SK-N-SH (cell line): ENCODE data around the gene KDELR1. TPM values are rescaled to one million over a fixed set of nuclear protein-coding genes. Genes with fewer than 3 reads are reported as not detected.
A peak's percentile ranks its signal among the peaks of the same experiment; 100 is the strongest.

Experiments
- CTCF ChIA-PET: fragments of 300-600, 350-600 bp; formaldehyde crosslinking; extraction: SDS; loops from one replicate; lab custom pipeline; 2021; lab: Yijun Ruan, JAX
- POLR2A ChIA-PET: fragments of 350-600 bp; sonication (Branson Sonifier 250); formaldehyde crosslinking; extraction: SDS; loops from one replicate; lab custom pipeline; 2020; ENCODE audit warnings: antibody characterized with exemption, inconsistent platforms; lab: Yijun Ruan, JAX
- DNase-seq: peaks from one replicate; pipeline ENCODE4 v3.0.0; 2012
- H2AFZ ChIP-seq: fragments of 200-600 bp; sonication (generic); 2 replicates; pipeline ENCODE4 v1.8.1; 2016; ENCODE audit warnings: antibody characterized with exemption, mild to moderate bottlenecking, low read depth
- H3F3A ChIP-seq: fragments of 200-600 bp; sonication (generic); replicated peaks from 2 replicates; pipeline ENCODE3; 2016; ENCODE audit warnings: antibody characterized with exemption, mild to moderate bottlenecking; ENCODE audit not compliant: insufficient read depth
- H3K27ac ChIP-seq, 2 experiments: fragments of 200-500 bp in 1 of 2; fragments of 200-600 bp in 1 of 2; sonication (Bioruptor generic) in 1 of 2; sonication (generic), shearing (Covaris generic) in 1 of 2; 2 replicates each; pipeline versions ENCODE4 v1.5.1 to v1.6.1; 2014 to 2016; ENCODE audit warnings: low read depth in 2 of 2, inconsistent platforms in 1 of 2, low read length in 1 of 2, mild to moderate bottlenecking in 1 of 2, mixed read lengths in 1 of 2
- H3K27me3 ChIP-seq: fragments of 200-600 bp; sonication (generic), shearing (Covaris generic); 2 replicates; pipeline ENCODE4 v1.6.1; 2016; ENCODE audit warnings: mixed run types; ENCODE audit not compliant: insufficient read depth
- H3K36me3 ChIP-seq, 2 experiments: fragments of 200-500 bp in 1 of 2; fragments of 200-600 bp in 1 of 2; sonication (Bioruptor generic) in 1 of 2; sonication (generic) in 1 of 2; replicated peaks in 1 of 2; 2 replicates each; pipeline versions ENCODE3 to v1.5.1; 2014 to 2016; ENCODE audit warnings: low read length in 1 of 2, mild to moderate bottlenecking in 1 of 2; ENCODE audit not compliant: insufficient read depth in 2 of 2, control insufficient read depth in 1 of 2
- H3K4me1 ChIP-seq, 2 experiments: fragments of 200-500 bp in 1 of 2; fragments of 200-600 bp in 1 of 2; sonication (Bioruptor generic) in 1 of 2; sonication (generic), shearing (Covaris generic) in 1 of 2; 2 replicates each; pipeline versions ENCODE4 v1.5.1 to v1.6.1; 2014 to 2016; ENCODE audit warnings: low read depth in 1 of 2, low read length in 1 of 2, mixed run types in 1 of 2; ENCODE audit not compliant: insufficient read depth in 2 of 2, control insufficient read depth in 1 of 2
- H3K4me2 ChIP-seq: fragments of 200-600 bp; sonication (generic), shearing (Covaris generic); 2 replicates; pipeline ENCODE4 v1.6.1; 2017; ENCODE audit warnings: mixed run types
- H3K4me3 ChIP-seq, 2 experiments: fragments of 200-500 bp in 1 of 2; fragments of 200-600 bp in 1 of 2; sonication (Bioruptor generic) in 1 of 2; sonication (generic), shearing (Covaris generic) in 1 of 2; 2 replicates each; pipeline versions ENCODE4 v1.5.1 to v1.8.1; 2014 to 2016; ENCODE audit warnings: low read depth in 2 of 2, inconsistent platforms in 1 of 2, low read length in 1 of 2, mild to moderate bottlenecking in 1 of 2, mixed read lengths in 1 of 2, moderate library complexity in 1 of 2
- H3K79me2 ChIP-seq: fragments of 200-600 bp; sonication (generic); 2 replicates; pipeline ENCODE4 v1.8.1; 2017; ENCODE audit warnings: mild to moderate bottlenecking; ENCODE audit not compliant: insufficient read depth
- H3K9ac ChIP-seq: fragments of 200-600 bp; sonication (generic); 2 replicates; pipeline ENCODE4 v1.6.1; 2017; ENCODE audit warnings: mixed run types
- H3K9me2 ChIP-seq: fragments of 200-600 bp; sonication (generic); 2 replicates; pipeline ENCODE4 v1.6.1; 2017; ENCODE audit warnings: mixed run types
- H3K9me3 ChIP-seq: fragments of 200-600 bp; sonication (generic); 2 replicates; pipeline ENCODE4 v1.6.1; 2017; ENCODE audit warnings: mixed run types, mild to moderate bottlenecking, moderate library complexity
- H4K20me1 ChIP-seq: fragments of 200-600 bp; sonication (generic); 2 replicates; pipeline ENCODE4 v1.6.1; 2017; ENCODE audit warnings: mild to moderate bottlenecking, mixed run types; ENCODE audit not compliant: insufficient read depth
- EP300 ChIP-seq, 2 experiments: IDR thresholded peaks; 2 replicates each; pipeline versions ENCODE4 v1.4.0 to v1.6.1; 2012; ENCODE audit warnings: borderline replicate concordance in 1 of 2, low read depth in 1 of 2, low read length in 1 of 2
- GATA2 ChIP-seq: sonication (generic); formaldehyde crosslinking; IDR thresholded peaks from 2 replicates; pipeline ENCODE4 v1.5.0; 2020; ENCODE audit warnings: mild to moderate bottlenecking, missing genetic modification reagents
- JUND ChIP-seq: IDR thresholded peaks from 2 replicates; pipeline ENCODE4 v1.4.0; 2012
- MEF2A ChIP-seq: IDR thresholded peaks from 2 replicates; pipeline ENCODE4 v1.4.0; 2012; ENCODE audit warnings: low read depth, borderline replicate concordance
- MXI1 ChIP-seq: IDR thresholded peaks from 2 replicates; pipeline ENCODE4 v1.6.1; 2012; ENCODE audit warnings: mild to moderate bottlenecking, low read depth, low read length, improper control_type of control experiment
- NFIC ChIP-seq: IDR thresholded peaks from 2 replicates; pipeline ENCODE4 v1.4.0; 2012; ENCODE audit warnings: borderline replicate concordance
- NRF1 ChIP-seq: IDR thresholded peaks from 2 replicates; pipeline ENCODE4 v1.6.1; 2012; ENCODE audit warnings: low read depth, mild to moderate bottlenecking, low read length
- POLR2AphosphoS5 ChIP-seq: IDR thresholded peaks from 2 replicates; pipeline ENCODE4 v1.6.1; 2012; ENCODE audit warnings: low read depth, low read length
- RAD21 ChIP-seq: IDR thresholded peaks from 2 replicates; pipeline ENCODE4 v1.6.1; 2012; ENCODE audit warnings: mild to moderate bottlenecking, low read length
- SMC3 ChIP-seq: IDR thresholded peaks from 2 replicates; pipeline ENCODE4 v1.6.1; 2012; ENCODE audit warnings: low read depth, low read length, improper control_type of control experiment
- TAF1 ChIP-seq: IDR thresholded peaks from 2 replicates; pipeline ENCODE4 v1.6.1; 2012; ENCODE audit warnings: low read depth, mild to moderate bottlenecking, low read length, moderate library complexity, borderline replicate concordance
- TEAD4 ChIP-seq: IDR thresholded peaks from 2 replicates; pipeline ENCODE4 v1.4.0; 2012; ENCODE audit warnings: mild to moderate bottlenecking, borderline replicate concordance; ENCODE audit not compliant: insufficient read depth
- WGBS: methylation state at CpG from one replicate; pipeline ENCODE4 v1.1.6; 2017; ENCODE audit warnings: low lambda C conversion rate; 5-methylcytosine and 5-hydroxymethylcytosine counted together
- polyA plus RNA-seq, 3 experiments: library from polyadenylated mRNA; depleted of rRNA; stranded (reverse); fragments of >200 nt; gene quantifications; 2 replicates each; pipeline ENCODE4 v1.2.3, GENCODE V29; 2012
- TF ChIP-seq, protein P1 (sequence below): IDR thresholded peaks from 2 replicates; pipeline ENCODE4 v1.4.0; 2012; ENCODE audit warnings: low read depth, borderline replicate concordance
- TF ChIP-seq, protein P2 (sequence below): fragments of 200-600 bp; sonication (generic); IDR thresholded peaks from 2 replicates; pipeline ENCODE4 v1.6.1; 2017; ENCODE audit warnings: antibody characterized with exemption, mild to moderate bottlenecking, moderate library complexity
- TF ChIP-seq, protein P3 (sequence below): IDR thresholded peaks from 2 replicates; pipeline ENCODE4; 2012
- TF ChIP-seq, protein P4 (sequence below): fragments of 150-350 bp; IDR thresholded peaks from 2 replicates; pipeline ENCODE4 v1.6.1; 2017; ENCODE audit warnings: antibody characterized with exemption, low read length, low read depth, borderline replicate concordance

Gene KDELR1
- polyA plus RNA-seq, 1 of the 3 experiments (the other 2 are of a cell fraction) = 138 TPM

DNA sequence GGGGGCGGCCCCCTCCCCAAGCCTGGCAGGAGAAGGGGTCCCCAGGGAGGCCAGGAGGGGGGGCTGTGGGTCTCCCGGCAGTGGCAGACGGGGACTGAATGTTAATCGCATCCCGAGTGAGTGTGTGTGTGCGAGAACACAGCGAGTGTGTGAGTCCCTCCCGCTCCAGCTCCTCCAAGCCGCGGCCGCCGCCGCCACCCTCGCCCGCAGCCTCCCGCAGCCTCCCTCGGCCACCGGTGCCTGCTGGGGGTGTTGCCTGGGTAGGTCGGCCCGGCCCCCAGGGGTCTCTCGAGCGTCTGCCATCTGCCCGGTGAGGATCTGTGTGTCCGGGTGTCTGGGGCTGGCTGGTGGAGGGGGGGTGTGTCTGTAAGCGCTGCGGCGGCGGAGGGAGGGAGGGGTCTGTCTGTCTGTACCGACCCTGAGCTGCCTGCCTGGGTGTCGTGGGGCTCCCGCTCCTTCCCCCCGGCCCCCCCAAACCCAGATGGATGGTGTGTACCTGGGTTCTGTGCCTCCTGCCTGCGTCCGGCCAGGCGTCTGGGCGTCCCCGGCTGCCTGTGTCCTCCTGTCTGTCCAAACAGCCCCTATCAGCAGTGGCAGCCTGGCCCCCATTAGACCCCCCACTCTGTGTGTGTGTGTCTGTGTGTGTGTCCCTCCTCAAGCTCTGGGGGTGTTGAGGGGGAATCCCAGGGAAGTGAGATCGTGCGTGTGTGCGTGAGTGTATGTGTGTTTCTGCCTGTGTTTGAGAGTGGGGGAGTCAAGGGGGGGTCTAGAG is 2.4 kb upstream of the KDELR1 start, which contains the start of gene GRIN2D:
Gene GRIN2D (plus strand): TSS at position 110 of the 772 bp plus-strand sequence. CDS start 4,725 bp downstream, outside the sequence.
- Histone ChIP-seq H3K27me3 (no peaks in the 10 kb centered on the region), H3K4me3 (peak within 1 kb of the TSS; percentile 51 to 68), H3K27ac (peak within 1 kb of the TSS in 1 of 2 experiments; percentile 61; a peak in 3 of 4 replicates), H3K4me1 (peaks cover 4 to 50% of the 10 kb centered on the region in 2 experiments; a peak in 3 of 4 replicates), H4K20me1 (no peaks in the 10 kb centered on the region), H3K9me2 (no peaks in the 10 kb centered on the region), H3F3A (peaks cover 18% of the 10 kb centered on the region), H3K36me3 (peaks cover 4 to 6% of the 10 kb centered on the region in 2 experiments), H3K4me2 (peak within 1 kb of the TSS; percentile 93), H3K79me2 (peaks cover 24% of the 10 kb centered on the region), H3K9me3 (no peaks in the 10 kb centered on the region), H3K9ac (peak within 1 kb of the TSS; percentile 59), H2AFZ (peak within 1 kb of the TSS; percentile 68; the same call in 1 of the 2 replicates)
- TF ChIP-seq SMC3 (0 out of 2 replicates have a peak, but pooled peaks have one; percentile 3), RAD21 (peak; percentile 14), TEAD4 (no peak)
- TF ChIP-seq, protein P1, sequence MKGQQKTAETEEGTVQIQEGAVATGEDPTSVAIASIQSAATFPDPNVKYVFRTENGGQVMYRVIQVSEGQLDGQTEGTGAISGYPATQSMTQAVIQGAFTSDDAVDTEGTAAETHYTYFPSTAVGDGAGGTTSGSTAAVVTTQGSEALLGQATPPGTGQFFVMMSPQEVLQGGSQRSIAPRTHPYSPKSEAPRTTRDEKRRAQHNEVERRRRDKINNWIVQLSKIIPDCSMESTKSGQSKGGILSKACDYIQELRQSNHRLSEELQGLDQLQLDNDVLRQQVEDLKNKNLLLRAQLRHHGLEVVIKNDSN = no peak
- TF ChIP-seq, protein P2, sequence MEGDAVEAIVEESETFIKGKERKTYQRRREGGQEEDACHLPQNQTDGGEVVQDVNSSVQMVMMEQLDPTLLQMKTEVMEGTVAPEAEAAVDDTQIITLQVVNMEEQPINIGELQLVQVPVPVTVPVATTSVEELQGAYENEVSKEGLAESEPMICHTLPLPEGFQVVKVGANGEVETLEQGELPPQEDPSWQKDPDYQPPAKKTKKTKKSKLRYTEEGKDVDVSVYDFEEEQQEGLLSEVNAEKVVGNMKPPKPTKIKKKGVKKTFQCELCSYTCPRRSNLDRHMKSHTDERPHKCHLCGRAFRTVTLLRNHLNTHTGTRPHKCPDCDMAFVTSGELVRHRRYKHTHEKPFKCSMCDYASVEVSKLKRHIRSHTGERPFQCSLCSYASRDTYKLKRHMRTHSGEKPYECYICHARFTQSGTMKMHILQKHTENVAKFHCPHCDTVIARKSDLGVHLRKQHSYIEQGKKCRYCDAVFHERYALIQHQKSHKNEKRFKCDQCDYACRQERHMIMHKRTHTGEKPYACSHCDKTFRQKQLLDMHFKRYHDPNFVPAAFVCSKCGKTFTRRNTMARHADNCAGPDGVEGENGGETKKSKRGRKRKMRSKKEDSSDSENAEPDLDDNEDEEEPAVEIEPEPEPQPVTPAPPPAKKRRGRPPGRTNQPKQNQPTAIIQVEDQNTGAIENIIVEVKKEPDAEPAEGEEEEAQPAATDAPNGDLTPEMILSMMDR = peak; percentile 37
- TF ChIP-seq, protein P3, sequence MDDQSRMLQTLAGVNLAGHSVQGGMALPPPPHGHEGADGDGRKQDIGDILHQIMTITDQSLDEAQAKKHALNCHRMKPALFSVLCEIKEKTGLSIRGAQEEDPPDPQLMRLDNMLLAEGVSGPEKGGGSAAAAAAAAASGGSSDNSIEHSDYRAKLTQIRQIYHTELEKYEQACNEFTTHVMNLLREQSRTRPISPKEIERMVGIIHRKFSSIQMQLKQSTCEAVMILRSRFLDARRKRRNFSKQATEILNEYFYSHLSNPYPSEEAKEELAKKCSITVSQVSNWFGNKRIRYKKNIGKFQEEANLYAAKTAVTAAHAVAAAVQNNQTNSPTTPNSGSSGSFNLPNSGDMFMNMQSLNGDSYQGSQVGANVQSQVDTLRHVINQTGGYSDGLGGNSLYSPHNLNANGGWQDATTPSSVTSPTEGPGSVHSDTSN = 0 out of 2 replicates have a peak, but pooled peaks have one; percentile 4
- WGBS = 2% methylated on average over 12 of the region's 40 CpGs
- CTCF ChIA-PET = interaction anchor here (0.6 to 1.4 kb wide), 15 partner anchors 9 to 190 kb away, joined by 3 to 5 read pairs (median 4); partner anchors contain the start of genes SYNGR4 and TMEM143
- peak; percentile 78 for DNase-seq
- POLR2A ChIA-PET = no interaction called here

DNA sequence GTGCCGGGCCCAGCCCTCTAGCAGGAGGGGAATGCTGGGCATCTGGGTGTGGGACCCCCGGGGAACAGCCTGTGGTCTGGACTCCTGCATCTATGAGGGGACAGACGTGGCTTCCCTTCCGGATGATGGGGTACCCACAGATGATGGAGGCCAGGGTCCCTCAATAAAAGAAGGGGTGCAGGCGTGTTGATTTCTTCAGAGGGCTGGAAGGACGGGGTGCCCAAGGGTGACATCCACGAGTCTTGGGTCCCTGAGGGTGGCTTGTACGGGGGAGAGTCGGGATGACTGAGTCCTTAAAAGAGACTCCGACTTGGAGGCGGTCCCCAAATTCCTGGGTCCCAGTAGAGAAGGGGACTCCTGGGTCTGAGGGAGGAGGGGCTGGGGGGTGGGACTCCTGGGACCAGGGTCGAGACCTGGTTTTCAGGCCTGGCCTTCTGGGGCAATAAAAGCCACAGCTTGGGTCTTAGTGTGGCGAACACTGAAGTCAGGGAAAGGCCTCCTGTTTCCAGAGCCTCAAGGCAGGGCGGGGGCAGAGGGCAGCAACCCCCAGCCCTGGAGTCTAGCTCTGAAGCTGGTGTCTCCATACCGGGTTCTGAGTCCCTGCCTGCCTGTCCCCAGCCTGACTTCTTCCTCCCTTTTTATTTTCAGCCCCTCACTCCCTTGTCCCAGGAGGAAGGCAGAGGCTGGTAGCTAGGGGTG is 1.7 kb upstream of the KDELR1 start:
- H3K36me3 ChIP-seq = peaks cover 6 to 13% of the 10 kb centered on the region in 2 experiments
- TF ChIP-seq EP300 (IDR thresholded peaks at IDR 0.05; ENCODE audit: borderline replicate concordance in 1 of 2, low read depth in 1 of 2, low read length in 1 of 2) (no peak), GATA2 (CRISPR knock-in tag) (no peak), NFIC (no peak), NRF1 (no peak), MEF2A (no peak), TAF1 (no peak), JUND (no peak), TEAD4 (no peak), POLR2AphosphoS5 (no peak), MXI1 (no peak)
- TF ChIP-seq, protein P4, sequence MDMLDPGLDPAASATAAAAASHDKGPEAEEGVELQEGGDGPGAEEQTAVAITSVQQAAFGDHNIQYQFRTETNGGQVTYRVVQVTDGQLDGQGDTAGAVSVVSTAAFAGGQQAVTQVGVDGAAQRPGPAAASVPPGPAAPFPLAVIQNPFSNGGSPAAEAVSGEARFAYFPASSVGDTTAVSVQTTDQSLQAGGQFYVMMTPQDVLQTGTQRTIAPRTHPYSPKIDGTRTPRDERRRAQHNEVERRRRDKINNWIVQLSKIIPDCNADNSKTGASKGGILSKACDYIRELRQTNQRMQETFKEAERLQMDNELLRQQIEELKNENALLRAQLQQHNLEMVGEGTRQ = no peak
- CTCF ChIA-PET = interaction anchor here (0.6 to 1.4 kb wide), 15 partner anchors 8 to 596 kb away, joined by 3 to 5 read pairs (median 4); partner anchors contain the start of genes SYNGR4 and TMEM143

More for the DNA sequence above, 1.7 kb upstream of the KDELR1 start:
- H3K4me3 ChIP-seq = peak overlapping the region; percentile 51 to 68
- H3F3A ChIP-seq = peaks cover 17% of the 10 kb centered on the region
- H2AFZ ChIP-seq = peak overlapping the region; percentile 68; the same call in 1 of the 2 replicates
- POLR2A ChIA-PET = no interaction called here
- H3K4me2 ChIP-seq = peak overlapping the region; percentile 93
- peak overlapping the region; percentile 59 for H3K9ac ChIP-seq
- WGBS = 89% methylated on average over 15 of the region's 15 CpGs
- peaks cover 31% of the 10 kb centered on the region for H3K79me2 ChIP-seq
- H3K4me1 ChIP-seq = peaks cover 4 to 49% of the 10 kb centered on the region in 2 experiments; a peak in 3 of 4 replicates
- DNase-seq = no peak
- no peaks in the 10 kb centered on the region for H3K27me3 ChIP-seq
- no peaks in the 10 kb centered on the region for H3K9me2 ChIP-seq
- H3K9me3 ChIP-seq = no peaks in the 10 kb centered on the region
- H4K20me1 ChIP-seq = no peaks in the 10 kb centered on the region
- H3K27ac ChIP-seq = peak overlapping the region in 1 of 2 experiments; percentile 61; a peak in 2 of 4 replicates
